ENCODE results near the gene CXorf38. TPM values are rescaled to one million over a fixed set of nuclear protein-coding genes. Genes with fewer than 3 reads are reported as not detected.

CXorf38 gene
- total and polyA plus RNA-seq, 9 of the 15 experiments (the other 6 are each of a cell fraction or from before 2014, with no cell fraction given), result 1.2 to 12.8 (median 8.4) TPM

DNA sequence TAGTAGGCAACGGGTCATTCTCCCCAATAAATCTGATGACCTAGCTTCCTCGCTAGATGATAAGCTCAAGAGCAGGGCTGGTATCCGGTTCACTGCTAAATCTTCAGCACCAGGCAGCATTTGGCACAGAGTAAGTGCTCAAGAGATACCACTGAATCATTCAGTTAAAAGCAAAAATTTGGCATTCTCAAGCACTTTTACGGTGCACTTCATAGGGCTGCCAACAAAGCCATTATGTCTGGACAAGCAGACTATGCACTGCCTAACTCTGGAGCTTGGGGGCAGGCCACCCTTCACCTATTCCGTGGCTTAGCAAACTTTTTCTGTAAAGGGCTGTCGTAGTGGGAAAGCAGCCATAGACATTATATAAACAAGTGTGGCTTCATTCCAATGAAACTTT is 23.8 kb upstream of the CXorf38 start:
- Histone ChIP-seq H3K27me3 (ENCODE audit: control insufficient read depth in 2 of 2, insufficient read depth in 2 of 2, low read length in 2 of 2) (no peaks in the 10 kb centered on the region), H3K9ac (ENCODE audit: insufficient read depth in 1 of 2, low read depth in 2 of 2, low read length in 2 of 2) (no peak overlapping the region), H2AFZ (ENCODE audit: low read depth, low read length) (no peak overlapping the region), H3K36me3 (ENCODE audit: control insufficient read depth, insufficient read depth, low read length) (peaks cover 53% of the 10 kb centered on the region; the same call in 2 of the 3 replicates), H3K4me2 (ENCODE audit: insufficient read depth, low read length) (no peak overlapping the region), H3K27ac (ENCODE audit: extremely low read depth, low read depth, low read length) (no peak overlapping the region), H3K9me1 (ENCODE audit: control insufficient read depth, insufficient read depth, low read length) (no peaks in the 10 kb centered on the region), H4K20me1 (replicated peaks; ENCODE audit: control insufficient read depth, insufficient read depth, low read length) (no peaks in the 10 kb centered on the region), H3K79me2 (ENCODE audit: control insufficient read depth, insufficient read depth, low read length) (no peaks in the 10 kb centered on the region), H3K9me3 (replicated peaks; ENCODE audit: control insufficient read depth, insufficient read depth, low read depth, low read length) (no peaks in the 10 kb centered on the region), H3K4me1 (replicated peaks in 1 of 2; ENCODE audit: control insufficient read depth in 2 of 2, insufficient read depth in 2 of 2, low read length in 2 of 2) (no peaks in the 10 kb centered on the region), H3K4me3 (no peak overlapping the region)
- CTCF ChIA-PET (ENCODE audit: low intra/inter-chr PET ratio), result no interaction called here
- TF ChIP-seq MTA1 (IDR thresholded peaks at IDR 0.05; ENCODE audit: borderline replicate concordance), result no peak
- DNase-seq (ENCODE audit: extremely low read depth in 1 of 4, low spot score in 3 of 4) (no peak), FAIRE-seq (no peak), ATAC-seq (no peak)
- 75% methylated on average over 6 of the region's 6 CpGs for WGBS (ENCODE audit: insufficient coverage, low coverage, missing lambda C conversion rate)
- in situ Hi-C loops (cut with MboI) (no loop called here), intact Hi-C loops (cut with micrococcal nuclease) (no loop called here)
- no TSS peak for BruUV-seq (replicated peaks)
- POLR2A ChIA-PET, result interaction anchor here (0.5 kb wide), 1 partner anchor 19 kb away, joined by 4 read pairs; no protein-coding TSS in a partner anchor

- no TSS peak for BruUV-seq (replicated peaks)
- TF ChIP-seq RAD21 (CRISPR knock-in tag; conservative IDR thresholded peaks at IDR 0.05 in 1 of 2, IDR thresholded peaks at IDR 0.05 in 1 of 2) (peak in 1 of 2 experiments; percentile 25; a peak in 1 of 4 replicates), ESRRA (IDR thresholded peaks at IDR 0.05; ENCODE audit: borderline replicate concordance, low read depth) (no peak)
- TF ChIP-seq, protein P1, sequence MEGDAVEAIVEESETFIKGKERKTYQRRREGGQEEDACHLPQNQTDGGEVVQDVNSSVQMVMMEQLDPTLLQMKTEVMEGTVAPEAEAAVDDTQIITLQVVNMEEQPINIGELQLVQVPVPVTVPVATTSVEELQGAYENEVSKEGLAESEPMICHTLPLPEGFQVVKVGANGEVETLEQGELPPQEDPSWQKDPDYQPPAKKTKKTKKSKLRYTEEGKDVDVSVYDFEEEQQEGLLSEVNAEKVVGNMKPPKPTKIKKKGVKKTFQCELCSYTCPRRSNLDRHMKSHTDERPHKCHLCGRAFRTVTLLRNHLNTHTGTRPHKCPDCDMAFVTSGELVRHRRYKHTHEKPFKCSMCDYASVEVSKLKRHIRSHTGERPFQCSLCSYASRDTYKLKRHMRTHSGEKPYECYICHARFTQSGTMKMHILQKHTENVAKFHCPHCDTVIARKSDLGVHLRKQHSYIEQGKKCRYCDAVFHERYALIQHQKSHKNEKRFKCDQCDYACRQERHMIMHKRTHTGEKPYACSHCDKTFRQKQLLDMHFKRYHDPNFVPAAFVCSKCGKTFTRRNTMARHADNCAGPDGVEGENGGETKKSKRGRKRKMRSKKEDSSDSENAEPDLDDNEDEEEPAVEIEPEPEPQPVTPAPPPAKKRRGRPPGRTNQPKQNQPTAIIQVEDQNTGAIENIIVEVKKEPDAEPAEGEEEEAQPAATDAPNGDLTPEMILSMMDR (IDR thresholded peaks at IDR 0.05 in 2 of 3, conservative IDR thresholded peaks at IDR 0.05 in 1 of 3; ENCODE audit: insufficient read depth in 2 of 3, low read depth in 1 of 3, low read length in 3 of 3), result peak in 2 of 3 experiments; percentile 37 to 43; a peak in 3 of 6 replicates
- Histone ChIP-seq H3K9me3 (replicated peaks; ENCODE audit: control insufficient read depth, insufficient read depth, low read depth, low read length) (no peaks in the 10 kb centered on the region), H3K27me3 (ENCODE audit: control insufficient read depth in 2 of 2, insufficient read depth in 2 of 2, low read length in 2 of 2) (no peaks in the 10 kb centered on the region), H4K20me1 (replicated peaks; ENCODE audit: control insufficient read depth, insufficient read depth, low read length) (no peaks in the 10 kb centered on the region), H3K4me1 (replicated peaks in 1 of 2; ENCODE audit: control insufficient read depth in 2 of 2, insufficient read depth in 2 of 2, low read length in 2 of 2) (no peaks in the 10 kb centered on the region), H3K4me2 (ENCODE audit: insufficient read depth, low read length) (no peak overlapping the region), H3K27ac (ENCODE audit: extremely low read depth, low read depth, low read length) (no peak overlapping the region), H3K79me2 (ENCODE audit: control insufficient read depth, insufficient read depth, low read length) (no peaks in the 10 kb centered on the region), H3K9me1 (ENCODE audit: control insufficient read depth, insufficient read depth, low read length) (no peaks in the 10 kb centered on the region), H3K4me3 (no peak overlapping the region), H3K36me3 (ENCODE audit: control insufficient read depth, insufficient read depth, low read length) (peaks cover 47% of the 10 kb centered on the region; the same call in 2 of the 3 replicates), H3K9ac (ENCODE audit: insufficient read depth in 1 of 2, low read depth in 2 of 2, low read length in 2 of 2) (no peak overlapping the region), H2AFZ (ENCODE audit: low read depth, low read length) (no peak overlapping the region)
- peak in 3 of 4 experiments; percentile 7 to 15 (median 9) for DNase-seq (ENCODE audit: extremely low read depth in 1 of 4, low spot score in 3 of 4)
- CTCF ChIA-PET (ENCODE audit: low intra/inter-chr PET ratio), result interaction anchor here (1.1 kb wide), 2 partner anchors 121 to 451 kb away, joined by 4 to 5 read pairs; no protein-coding TSS in a partner anchor
- no peak for FAIRE-seq
- POLR2A ChIA-PET, result interaction anchor here (0.6 kb wide), 1 partner anchor 671 kb away, joined by 3 read pairs; no protein-coding TSS in a partner anchor
- in situ Hi-C loops (cut with MboI), result no loop called here
- 79% methylated on average over 6 of the region's 6 CpGs for WGBS (ENCODE audit: insufficient coverage, low coverage, missing lambda C conversion rate)
- ATAC-seq, result peak; percentile 68; the same call in 2 of the 3 replicates
- intact Hi-C loops (cut with micrococcal nuclease), result no loop called here
Measured at GRCh38 chrX:40663880-40664630, 16.7 kb upstream of the CXorf38 start.

Measured in K562 (cell line).